ENCODE data around the gene DNAJC7. TPM values are rescaled to one million over a fixed set of nuclear protein-coding genes. Genes with fewer than 3 reads are reported as not detected.

DNAJC7 gene
- total RNA-seq, 6 experiments from 2014 or later, result 32.7 to 40.3 (median 35.2) TPM

DNA sequence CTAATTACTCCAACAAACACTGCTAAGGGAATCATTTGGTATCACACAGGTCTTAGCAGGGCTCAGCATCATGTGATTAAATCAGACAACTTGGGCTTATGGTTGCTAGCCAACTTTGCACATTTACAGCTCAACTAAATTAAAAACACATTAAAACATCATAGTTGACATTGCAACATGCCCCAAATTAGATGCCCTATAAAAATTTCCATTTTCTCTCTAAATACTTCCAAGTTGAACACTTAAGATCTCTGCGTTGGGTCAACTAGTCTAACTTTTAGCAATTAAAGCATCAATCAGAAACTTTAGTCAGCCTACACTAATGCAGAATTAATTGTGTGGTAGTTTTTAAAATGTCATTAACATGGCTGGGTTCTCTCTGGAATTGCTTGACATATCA is 12.1 kb downstream of the DNAJC7 start:
- Histone ChIP-seq H3K4me1 (peaks cover 0 to 29% (median 5%) of the 10 kb centered on the region in 4 donors), H3K4me3 (no peak overlapping the region), H3K27me3 (no peaks in the 10 kb centered on the region), H3K36me3 (peaks cover 0 to 10% (median 0%) of the 10 kb centered on the region in 4 donors), H3K27ac (no peak overlapping the region), H3K9me3 (no peaks in the 10 kb centered on the region)
- TF ChIP-seq CTCF (IDR thresholded peaks at IDR 0.05) (no peak), POLR2A (IDR thresholded peaks at IDR 0.05) (no peak)
- DNase-seq, result no peak
- no peak for ATAC-seq
- intact Hi-C loops (cut with DNase I), result no loop called here
- 67% methylated on average over 1 of the region's 1 CpG for WGBS (ENCODE audit: insufficient coverage, low coverage, low lambda C conversion rate, missing lambda C conversion rate)

DNA sequence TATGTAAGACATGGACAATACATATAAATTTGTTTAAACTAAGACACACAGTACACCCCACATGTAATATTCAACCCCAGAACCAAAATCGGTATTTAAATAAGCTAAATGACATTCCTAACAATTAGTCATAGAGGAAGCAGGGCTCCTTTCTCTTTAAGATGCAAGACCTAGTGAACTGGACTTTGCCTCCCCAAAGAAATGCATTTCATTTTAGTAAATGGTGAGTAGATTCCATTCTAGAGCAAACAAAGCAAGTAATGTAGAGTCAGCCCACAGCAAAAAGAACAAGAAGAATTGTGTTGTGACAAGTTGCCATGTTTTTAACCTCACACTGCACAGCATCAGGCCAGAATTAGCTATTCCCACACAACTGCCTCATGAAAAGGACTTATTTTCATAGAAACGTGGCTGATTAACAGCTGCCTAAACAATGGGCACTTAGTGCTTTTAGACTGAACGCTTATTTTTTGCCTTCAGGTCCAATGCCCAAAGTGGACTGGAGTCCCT is 14.4 kb downstream of the DNAJC7 start:
- Histone ChIP-seq H3K4me3 (no peak overlapping the region), H3K27me3 (no peaks in the 10 kb centered on the region), H3K27ac (no peak overlapping the region), H3K4me1 (peaks cover 0 to 23% (median 5%) of the 10 kb centered on the region in 4 donors), H3K36me3 (peaks cover 0 to 30% (median 12%) of the 10 kb centered on the region in 4 donors), H3K9me3 (no peaks in the 10 kb centered on the region)
- WGBS (ENCODE audit: insufficient coverage, low coverage, low lambda C conversion rate, missing lambda C conversion rate), result 54% methylated on average over 3 of the region's 3 CpGs
- TF ChIP-seq CTCF (IDR thresholded peaks at IDR 0.05), result no peak
- no peak for TF ChIP-seq POLR2A (IDR thresholded peaks at IDR 0.05)
- ATAC-seq (peak in 1 of 4 donors; percentile 39), DNase-seq (no peak)
- intact Hi-C loops (cut with DNase I), result no loop called here

DNA sequence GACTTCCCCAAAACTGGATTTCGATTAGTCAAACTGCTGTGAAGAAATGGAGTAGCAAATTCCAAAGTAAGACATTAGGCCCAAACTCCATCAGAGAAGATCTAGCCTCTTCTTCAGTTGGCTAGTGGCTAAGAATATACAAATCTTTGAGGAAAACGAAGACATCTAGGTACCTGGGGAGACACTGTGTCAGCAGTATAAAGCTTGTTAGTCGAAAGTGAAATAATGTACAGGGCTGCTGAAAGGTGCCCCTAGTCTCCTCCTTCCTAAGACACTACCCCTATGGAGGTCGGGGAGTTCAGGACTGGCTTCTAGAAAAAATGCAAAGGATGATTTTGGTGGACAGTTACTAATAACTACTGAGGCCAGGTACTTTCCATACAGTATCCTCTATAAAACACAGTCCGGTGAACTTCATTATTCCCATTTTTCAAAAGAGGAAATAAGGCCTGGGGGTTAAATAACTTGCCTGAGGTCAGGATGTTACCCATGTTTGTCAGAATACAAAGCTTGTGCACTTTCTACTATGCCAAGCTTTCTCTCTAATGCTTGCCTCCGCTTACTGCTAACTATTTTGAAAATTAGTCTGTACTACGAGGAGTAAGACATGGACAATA is 15.0 kb downstream of the DNAJC7 start:
- intact Hi-C loops (cut with DNase I), result no loop called here
- Histone ChIP-seq H3K27ac (no peak overlapping the region), H3K36me3 (peaks cover 0 to 36% (median 13%) of the 10 kb centered on the region in 4 donors)

GRCh38 chr17:42001729-42002128 is 15.5 kb downstream of the DNAJC7 start:
- no peak for DNase-seq
- WGBS (ENCODE audit: insufficient coverage, low coverage, low lambda C conversion rate, missing lambda C conversion rate), result 100% methylated on average over 2 of the region's 2 CpGs
- ATAC-seq, result no peak
- Histone ChIP-seq H3K27ac (no peak overlapping the region), H3K4me3 (no peak overlapping the region), H3K36me3 (peaks cover 4 to 41% (median 16%) of the 10 kb centered on the region in 4 donors), H3K9me3 (no peaks in the 10 kb centered on the region), H3K27me3 (no peaks in the 10 kb centered on the region), H3K4me1 (peaks cover 0 to 23% (median 5%) of the 10 kb centered on the region in 4 donors)
- TF ChIP-seq POLR2A (IDR thresholded peaks at IDR 0.05) (no peak), CTCF (IDR thresholded peaks at IDR 0.05) (no peak)
- intact Hi-C loops (cut with DNase I), result no loop called here

More for the DNA sequence above, 15.0 kb downstream of the DNAJC7 start:
- Histone ChIP-seq H3K4me3 (no peak overlapping the region), H3K27me3 (no peaks in the 10 kb centered on the region), H3K4me1 (peaks cover 0 to 23% (median 5%) of the 10 kb centered on the region in 4 donors), H3K9me3 (no peaks in the 10 kb centered on the region)
- DNase-seq (no peak), ATAC-seq (no peak)
- TF ChIP-seq POLR2A (IDR thresholded peaks at IDR 0.05) (no peak), CTCF (IDR thresholded peaks at IDR 0.05) (no peak)
- 84% methylated on average over 6 of the region's 7 CpGs for WGBS (ENCODE audit: insufficient coverage, low coverage, low lambda C conversion rate, missing lambda C conversion rate)

All from right lobe of liver (tissue), 6 donors.